HL-60 (cell line): ENCODE measurements around the gene NME1.

ENCODE experiments used
- CTCF ChIP-seq: IDR thresholded peaks from one replicate; pipeline ENCODE4 v1.5.1; 2011; ENCODE audit warnings: low read length, control low read depth, inconsistent platforms; ENCODE audit not compliant: insufficient read depth
- REST ChIP-seq: IDR thresholded peaks from 2 replicates; pipeline ENCODE4 v1.6.1; 2012; ENCODE audit warnings: low read depth; ENCODE audit not compliant: insufficient replicate concordance

- TF ChIP-seq CTCF (no peak), REST (no peak)
These were observed 44.4 kb downstream of the NME1 start for GRCh38 chr17:51197754-51198153.
